ENCODE measurements around the gene POMGNT1.

- TF ChIP-seq, protein P1, sequence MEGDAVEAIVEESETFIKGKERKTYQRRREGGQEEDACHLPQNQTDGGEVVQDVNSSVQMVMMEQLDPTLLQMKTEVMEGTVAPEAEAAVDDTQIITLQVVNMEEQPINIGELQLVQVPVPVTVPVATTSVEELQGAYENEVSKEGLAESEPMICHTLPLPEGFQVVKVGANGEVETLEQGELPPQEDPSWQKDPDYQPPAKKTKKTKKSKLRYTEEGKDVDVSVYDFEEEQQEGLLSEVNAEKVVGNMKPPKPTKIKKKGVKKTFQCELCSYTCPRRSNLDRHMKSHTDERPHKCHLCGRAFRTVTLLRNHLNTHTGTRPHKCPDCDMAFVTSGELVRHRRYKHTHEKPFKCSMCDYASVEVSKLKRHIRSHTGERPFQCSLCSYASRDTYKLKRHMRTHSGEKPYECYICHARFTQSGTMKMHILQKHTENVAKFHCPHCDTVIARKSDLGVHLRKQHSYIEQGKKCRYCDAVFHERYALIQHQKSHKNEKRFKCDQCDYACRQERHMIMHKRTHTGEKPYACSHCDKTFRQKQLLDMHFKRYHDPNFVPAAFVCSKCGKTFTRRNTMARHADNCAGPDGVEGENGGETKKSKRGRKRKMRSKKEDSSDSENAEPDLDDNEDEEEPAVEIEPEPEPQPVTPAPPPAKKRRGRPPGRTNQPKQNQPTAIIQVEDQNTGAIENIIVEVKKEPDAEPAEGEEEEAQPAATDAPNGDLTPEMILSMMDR (IDR thresholded peaks at IDR 0.05; ENCODE audit: insufficient read depth, low read length, poor library complexity, severe bottlenecking), result no peak
- no peak for TF ChIP-seq EZH2phosphoT487 (conservative IDR thresholded peaks at IDR 0.05; ENCODE audit: low read length)
Measured at GRCh38 chr1:46190539-46190938, 7.7 kb downstream of the POMGNT1 start.
